ENCODE results near the gene SPATA19. TPM values are rescaled to one million over a fixed set of nuclear protein-coding genes. Genes with fewer than 3 reads are reported as not detected.

Gene SPATA19
- total and polyA plus RNA-seq, 4 donors, result not detected

DNA sequence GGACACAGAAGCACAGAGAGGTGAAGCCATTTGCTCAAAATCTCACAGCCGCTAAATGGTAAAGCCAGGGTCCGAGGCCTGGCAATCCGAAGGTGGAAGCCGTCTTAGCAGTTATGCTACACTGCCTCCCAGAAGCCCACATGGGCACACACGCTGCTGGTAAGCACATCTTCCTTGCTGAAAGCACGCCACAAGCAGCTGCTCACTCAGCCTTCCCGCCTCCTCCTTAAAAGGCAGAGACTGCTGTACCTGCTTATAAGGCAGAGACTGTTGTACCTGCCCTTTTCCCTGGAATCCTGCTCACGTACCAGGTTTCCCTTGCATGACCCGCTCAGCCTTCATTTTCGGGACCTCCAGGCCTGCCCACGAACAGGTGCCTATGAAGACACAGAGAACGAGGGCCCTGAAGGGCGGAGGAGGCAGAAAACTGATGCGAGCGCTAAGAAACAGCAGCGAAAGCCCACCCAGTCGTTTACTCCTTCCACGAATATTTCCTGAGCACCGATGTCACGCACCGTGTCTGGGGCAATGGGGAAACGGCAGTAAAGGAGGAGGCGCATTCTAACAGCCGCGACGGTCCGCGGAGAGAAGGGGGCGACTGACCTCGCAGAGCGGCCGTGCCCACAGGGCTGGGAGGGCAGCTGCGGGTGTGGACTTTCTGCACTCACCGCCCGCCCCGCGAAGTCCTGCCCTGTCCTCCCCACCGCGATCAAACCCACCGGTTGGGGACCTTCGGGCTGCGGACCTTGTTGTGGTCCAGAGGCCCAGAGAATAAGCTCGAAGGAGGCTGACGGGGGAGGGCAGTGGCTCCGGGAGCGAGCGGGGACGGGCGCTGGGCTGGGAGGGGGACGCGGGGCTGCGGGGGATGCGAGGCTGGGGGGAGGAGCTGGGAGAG lies 13.0 kb downstream of the SPATA19 start (continued):
- TF ChIP-seq, protein P1, sequence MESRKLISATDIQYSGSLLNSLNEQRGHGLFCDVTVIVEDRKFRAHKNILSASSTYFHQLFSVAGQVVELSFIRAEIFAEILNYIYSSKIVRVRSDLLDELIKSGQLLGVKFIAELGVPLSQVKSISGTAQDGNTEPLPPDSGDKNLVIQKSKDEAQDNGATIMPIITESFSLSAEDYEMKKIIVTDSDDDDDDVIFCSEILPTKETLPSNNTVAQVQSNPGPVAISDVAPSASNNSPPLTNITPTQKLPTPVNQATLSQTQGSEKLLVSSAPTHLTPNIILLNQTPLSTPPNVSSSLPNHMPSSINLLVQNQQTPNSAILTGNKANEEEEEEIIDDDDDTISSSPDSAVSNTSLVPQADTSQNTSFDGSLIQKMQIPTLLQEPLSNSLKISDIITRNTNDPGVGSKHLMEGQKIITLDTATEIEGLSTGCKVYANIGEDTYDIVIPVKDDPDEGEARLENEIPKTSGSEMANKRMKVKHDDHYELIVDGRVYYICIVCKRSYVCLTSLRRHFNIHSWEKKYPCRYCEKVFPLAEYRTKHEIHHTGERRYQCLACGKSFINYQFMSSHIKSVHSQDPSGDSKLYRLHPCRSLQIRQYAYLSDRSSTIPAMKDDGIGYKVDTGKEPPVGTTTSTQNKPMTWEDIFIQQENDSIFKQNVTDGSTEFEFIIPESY (IDR thresholded peaks at IDR 0.05), result no peak

DNA sequence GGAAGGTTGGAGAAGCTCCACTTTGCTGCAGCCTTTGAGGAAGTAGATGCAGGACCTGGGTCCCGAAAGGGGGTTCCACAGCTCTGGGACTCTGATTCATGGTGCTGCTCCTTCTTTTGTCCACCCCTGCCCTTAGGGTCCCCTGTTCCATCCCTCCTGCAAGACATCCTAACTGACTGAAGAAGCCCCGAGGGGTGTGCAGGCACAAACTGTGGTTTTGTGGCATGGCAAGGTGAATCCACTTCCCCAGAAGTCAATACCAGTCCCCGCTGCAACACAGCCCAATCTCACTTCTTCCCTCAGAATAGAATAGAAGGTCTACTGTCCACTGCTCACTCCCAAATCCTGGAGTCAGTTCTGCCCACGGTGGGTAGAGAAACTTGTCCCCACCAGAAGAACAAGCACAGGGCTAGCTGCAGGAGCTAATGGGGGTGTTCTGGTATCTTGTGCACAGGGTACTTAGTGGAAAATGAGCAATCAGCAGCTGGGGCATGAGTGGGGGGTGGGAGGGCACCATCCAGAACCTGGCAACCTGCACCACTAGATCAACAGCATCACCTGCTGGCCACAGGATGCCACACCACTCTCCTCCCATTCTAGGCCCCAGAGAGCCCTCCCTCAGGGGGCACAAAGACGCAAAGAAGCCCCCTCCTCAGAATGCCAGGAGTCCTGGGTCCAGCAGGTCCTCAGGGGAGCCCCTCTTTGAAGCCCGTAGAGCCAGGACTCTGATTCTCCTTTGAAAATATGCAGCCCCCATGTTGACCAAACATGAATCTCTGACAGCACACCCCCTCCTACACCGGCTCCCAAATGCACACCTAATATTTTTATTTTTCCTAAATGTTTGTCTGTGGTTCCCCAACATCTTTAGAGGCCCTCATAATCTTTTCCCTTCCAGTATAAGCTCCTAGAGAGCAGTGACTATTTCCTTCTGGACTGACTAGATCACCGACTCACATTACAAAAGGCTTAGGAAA lies 14.1 kb downstream of the SPATA19 start:
- DNase-seq (ENCODE audit: low spot score), result peak; percentile 28
- Histone ChIP-seq H3K27ac (ENCODE audit: low read depth in 1 of 2, low read length in 2 of 2) (no peak overlapping the region), H3K4me1 (ENCODE audit: control insufficient read depth in 4 of 4, insufficient read depth in 4 of 4, low read length in 3 of 4) (peaks cover 0 to 8% (median 2%) of the 10 kb centered on the region in 4 donors), H3K27me3 (ENCODE audit: control insufficient read depth in 4 of 4, insufficient read depth in 4 of 4, low read length in 3 of 4) (no peaks in the 10 kb centered on the region), H3K9ac (ENCODE audit: low read depth in 1 of 2, low read length in 2 of 2) (no peak overlapping the region), H3K9me3 (ENCODE audit: control insufficient read depth in 4 of 4, low read length in 3 of 4) (no peaks in the 10 kb centered on the region), H3K4me3 (ENCODE audit: low read depth in 1 of 3, low read length in 3 of 3) (no peak overlapping the region), H3K36me3 (ENCODE audit: control insufficient read depth in 4 of 4, insufficient read depth in 3 of 4, low read depth in 1 of 4, low read length in 3 of 4) (no peaks in the 10 kb centered on the region)
- WGBS, result 75% methylated on average over 8 of the region's 8 CpGs
- peak in 1 of 2 donors; percentile 22 for TF ChIP-seq RAD21 (IDR thresholded peaks at IDR 0.05)
- no peak for TF ChIP-seq TAF1 (conservative IDR thresholded peaks at IDR 0.05)
- TF ChIP-seq, protein P2, sequence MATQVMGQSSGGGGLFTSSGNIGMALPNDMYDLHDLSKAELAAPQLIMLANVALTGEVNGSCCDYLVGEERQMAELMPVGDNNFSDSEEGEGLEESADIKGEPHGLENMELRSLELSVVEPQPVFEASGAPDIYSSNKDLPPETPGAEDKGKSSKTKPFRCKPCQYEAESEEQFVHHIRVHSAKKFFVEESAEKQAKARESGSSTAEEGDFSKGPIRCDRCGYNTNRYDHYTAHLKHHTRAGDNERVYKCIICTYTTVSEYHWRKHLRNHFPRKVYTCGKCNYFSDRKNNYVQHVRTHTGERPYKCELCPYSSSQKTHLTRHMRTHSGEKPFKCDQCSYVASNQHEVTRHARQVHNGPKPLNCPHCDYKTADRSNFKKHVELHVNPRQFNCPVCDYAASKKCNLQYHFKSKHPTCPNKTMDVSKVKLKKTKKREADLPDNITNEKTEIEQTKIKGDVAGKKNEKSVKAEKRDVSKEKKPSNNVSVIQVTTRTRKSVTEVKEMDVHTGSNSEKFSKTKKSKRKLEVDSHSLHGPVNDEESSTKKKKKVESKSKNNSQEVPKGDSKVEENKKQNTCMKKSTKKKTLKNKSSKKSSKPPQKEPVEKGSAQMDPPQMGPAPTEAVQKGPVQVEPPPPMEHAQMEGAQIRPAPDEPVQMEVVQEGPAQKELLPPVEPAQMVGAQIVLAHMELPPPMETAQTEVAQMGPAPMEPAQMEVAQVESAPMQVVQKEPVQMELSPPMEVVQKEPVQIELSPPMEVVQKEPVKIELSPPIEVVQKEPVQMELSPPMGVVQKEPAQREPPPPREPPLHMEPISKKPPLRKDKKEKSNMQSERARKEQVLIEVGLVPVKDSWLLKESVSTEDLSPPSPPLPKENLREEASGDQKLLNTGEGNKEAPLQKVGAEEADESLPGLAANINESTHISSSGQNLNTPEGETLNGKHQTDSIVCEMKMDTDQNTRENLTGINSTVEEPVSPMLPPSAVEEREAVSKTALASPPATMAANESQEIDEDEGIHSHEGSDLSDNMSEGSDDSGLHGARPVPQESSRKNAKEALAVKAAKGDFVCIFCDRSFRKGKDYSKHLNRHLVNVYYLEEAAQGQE (IDR thresholded peaks at IDR 0.05), result no peak
- TF ChIP-seq, protein P3, sequence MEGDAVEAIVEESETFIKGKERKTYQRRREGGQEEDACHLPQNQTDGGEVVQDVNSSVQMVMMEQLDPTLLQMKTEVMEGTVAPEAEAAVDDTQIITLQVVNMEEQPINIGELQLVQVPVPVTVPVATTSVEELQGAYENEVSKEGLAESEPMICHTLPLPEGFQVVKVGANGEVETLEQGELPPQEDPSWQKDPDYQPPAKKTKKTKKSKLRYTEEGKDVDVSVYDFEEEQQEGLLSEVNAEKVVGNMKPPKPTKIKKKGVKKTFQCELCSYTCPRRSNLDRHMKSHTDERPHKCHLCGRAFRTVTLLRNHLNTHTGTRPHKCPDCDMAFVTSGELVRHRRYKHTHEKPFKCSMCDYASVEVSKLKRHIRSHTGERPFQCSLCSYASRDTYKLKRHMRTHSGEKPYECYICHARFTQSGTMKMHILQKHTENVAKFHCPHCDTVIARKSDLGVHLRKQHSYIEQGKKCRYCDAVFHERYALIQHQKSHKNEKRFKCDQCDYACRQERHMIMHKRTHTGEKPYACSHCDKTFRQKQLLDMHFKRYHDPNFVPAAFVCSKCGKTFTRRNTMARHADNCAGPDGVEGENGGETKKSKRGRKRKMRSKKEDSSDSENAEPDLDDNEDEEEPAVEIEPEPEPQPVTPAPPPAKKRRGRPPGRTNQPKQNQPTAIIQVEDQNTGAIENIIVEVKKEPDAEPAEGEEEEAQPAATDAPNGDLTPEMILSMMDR (IDR thresholded peaks at IDR 0.05; ENCODE audit: low read depth, low read length, missing input control), result peak; percentile 15
- TF ChIP-seq, protein P1 (IDR thresholded peaks at IDR 0.05), result no peak

Data from liver (tissue), 9 donors.